Measurements from ENCODE around the gene ERO1B.

ERO1B gene

GRCh38 chr1:236220473-236220872 lies 61.3 kb downstream of the ERO1B start:
- no peak for DNase-seq (ENCODE audit: extremely low read depth, low read depth)
- H3K4me3 ChIP-seq (replicated peaks; ENCODE audit: low read depth, low read length), result no peak overlapping the region
- no peak for TF ChIP-seq CTCF (IDR thresholded peaks at IDR 0.05; ENCODE audit: low read depth, low read length, missing control alignments)

GRCh38 chr1:236214761-236215160 lies 67.0 kb downstream of the ERO1B start:
- H3K4me3 ChIP-seq (replicated peaks; ENCODE audit: low read depth, low read length), result no peak overlapping the region
- TF ChIP-seq CTCF (IDR thresholded peaks at IDR 0.05; ENCODE audit: low read depth, low read length, missing control alignments), result no peak
- DNase-seq (ENCODE audit: extremely low read depth, low read depth), result no peak

- no peak for TF ChIP-seq CTCF (IDR thresholded peaks at IDR 0.05; ENCODE audit: low read depth, low read length, missing control alignments)
- no peak overlapping the region for H3K4me3 ChIP-seq (replicated peaks; ENCODE audit: low read depth, low read length)
- no peak for DNase-seq (ENCODE audit: extremely low read depth, low read depth)
These were observed 68.2 kb downstream of the ERO1B start for GRCh38 chr1:236213534-236213933.

- TF ChIP-seq CTCF (IDR thresholded peaks at IDR 0.05; ENCODE audit: low read depth, low read length, missing control alignments), result no peak
- no peak overlapping the region for H3K4me3 ChIP-seq (replicated peaks; ENCODE audit: low read depth, low read length)
- no peak for DNase-seq (ENCODE audit: extremely low read depth, low read depth)
These were observed 69.9 kb downstream of the ERO1B start for GRCh38 chr1:236211815-236212214.

- no peak overlapping the region for H3K4me3 ChIP-seq (replicated peaks; ENCODE audit: low read depth, low read length)
- DNase-seq (ENCODE audit: extremely low read depth, low read depth), result no peak
- no peak for TF ChIP-seq CTCF (IDR thresholded peaks at IDR 0.05; ENCODE audit: low read depth, low read length, missing control alignments)
These were observed 72.0 kb downstream of the ERO1B start for GRCh38 chr1:236209713-236210112.

GRCh38 chr1:236209185-236209584 lies 72.6 kb downstream of the ERO1B start:
- H3K4me3 ChIP-seq (replicated peaks; ENCODE audit: low read depth, low read length), result no peak overlapping the region
- DNase-seq (ENCODE audit: extremely low read depth, low read depth), result no peak
- no peak for TF ChIP-seq CTCF (IDR thresholded peaks at IDR 0.05; ENCODE audit: low read depth, low read length, missing control alignments)

- no peak for DNase-seq (ENCODE audit: extremely low read depth, low read depth)
- no peak overlapping the region for H3K4me3 ChIP-seq (replicated peaks; ENCODE audit: low read depth, low read length)
- no peak for TF ChIP-seq CTCF (IDR thresholded peaks at IDR 0.05; ENCODE audit: low read depth, low read length, missing control alignments)
These were observed 74.2 kb downstream of the ERO1B start for GRCh38 chr1:236207569-236207968.

All from HFF-Myc (cell line).